ENCODE results near the gene NFKBIE.
A peak's percentile ranks its signal among the peaks of the same experiment; 100 is the strongest.
"Not testable (repeated sequence)": the region's sequence is repeated elsewhere in the genome, so short reads cannot be mapped to it uniquely, and the experiment has no call there.

NFKBIE gene

GRCh38 chr6:44234101-44235025 lies 31.0 kb downstream of the NFKBIE start:
- peak; percentile 80 for DNase-seq
- in situ Hi-C loops (cut with HindIII; ENCODE audit: low pct_ligation_motif_present, low pct_unique_long_range_greater_than_20kb, low sequenced_read_pairs): no loop called here

- no peak for DNase-seq
- in situ Hi-C loops (cut with HindIII; ENCODE audit: low pct_ligation_motif_present, low pct_unique_long_range_greater_than_20kb, low sequenced_read_pairs): no loop called here
Observed at GRCh38 chr6:44233567-44234100, 31.7 kb downstream of the NFKBIE start.

- in situ Hi-C loops (cut with HindIII; ENCODE audit: low pct_ligation_motif_present, low pct_unique_long_range_greater_than_20kb, low sequenced_read_pairs): no loop called here
Observed at GRCh38 chr6:44232676-44233566, 32.4 kb downstream of the NFKBIE start.

GRCh38 chr6:44231426-44231825 lies 33.9 kb downstream of the NFKBIE start:
- DNase-seq; in situ Hi-C loops (cut with HindIII; ENCODE audit: low pct_ligation_motif_present, low pct_unique_long_range_greater_than_20kb, low sequenced_read_pairs): not testable (repeated sequence)

More at GRCh38 chr6:44232676-44233566, 32.4 kb downstream of the NFKBIE start:
- DNase-seq: no peak

- in situ Hi-C loops (cut with HindIII; ENCODE audit: low pct_ligation_motif_present, low pct_unique_long_range_greater_than_20kb, low sequenced_read_pairs): no loop called here
- DNase-seq: no peak
Observed at GRCh38 chr6:44230034-44230675, 35.2 kb downstream of the NFKBIE start.

GRCh38 chr6:44229376-44230033 lies 35.8 kb downstream of the NFKBIE start:
- no peak for DNase-seq
- in situ Hi-C loops (cut with HindIII; ENCODE audit: low pct_ligation_motif_present, low pct_unique_long_range_greater_than_20kb, low sequenced_read_pairs): no loop called here

- in situ Hi-C loops (cut with HindIII; ENCODE audit: low pct_ligation_motif_present, low pct_unique_long_range_greater_than_20kb, low sequenced_read_pairs): no loop called here
- no peak for DNase-seq
Observed at GRCh38 chr6:44228836-44229235, 36.5 kb downstream of the NFKBIE start.

- in situ Hi-C loops (cut with HindIII; ENCODE audit: low pct_ligation_motif_present, low pct_unique_long_range_greater_than_20kb, low sequenced_read_pairs): no loop called here
- no peak for DNase-seq
Observed at GRCh38 chr6:44228433-44228832, 36.9 kb downstream of the NFKBIE start.

- in situ Hi-C loops (cut with HindIII; ENCODE audit: low pct_ligation_motif_present, low pct_unique_long_range_greater_than_20kb, low sequenced_read_pairs): no loop called here
- no peak for DNase-seq
Observed at GRCh38 chr6:44228031-44228430, 37.3 kb downstream of the NFKBIE start.

- in situ Hi-C loops (cut with HindIII; ENCODE audit: low pct_ligation_motif_present, low pct_unique_long_range_greater_than_20kb, low sequenced_read_pairs): no loop called here
- DNase-seq: no peak
Observed at GRCh38 chr6:44227148-44227793, 38.1 kb downstream of the NFKBIE start.

- no peak for DNase-seq
- in situ Hi-C loops (cut with HindIII; ENCODE audit: low pct_ligation_motif_present, low pct_unique_long_range_greater_than_20kb, low sequenced_read_pairs): no loop called here
Observed at GRCh38 chr6:44226368-44227147, 38.8 kb downstream of the NFKBIE start.

GRCh38 chr6:44225579-44226325 lies 39.6 kb downstream of the NFKBIE start:
- in situ Hi-C loops (cut with HindIII; ENCODE audit: low pct_ligation_motif_present, low pct_unique_long_range_greater_than_20kb, low sequenced_read_pairs): no loop called here
- DNase-seq: no peak

- no peak for DNase-seq
- in situ Hi-C loops (cut with HindIII; ENCODE audit: low pct_ligation_motif_present, low pct_unique_long_range_greater_than_20kb, low sequenced_read_pairs): no loop called here
Observed at GRCh38 chr6:44224965-44225305, 40.4 kb downstream of the NFKBIE start.

GRCh38 chr6:44224029-44224964 lies 41.1 kb downstream of the NFKBIE start:
- in situ Hi-C loops (cut with HindIII; ENCODE audit: low pct_ligation_motif_present, low pct_unique_long_range_greater_than_20kb, low sequenced_read_pairs): no loop called here
- peak; percentile 15 for DNase-seq

- in situ Hi-C loops (cut with HindIII; ENCODE audit: low pct_ligation_motif_present, low pct_unique_long_range_greater_than_20kb, low sequenced_read_pairs): no loop called here
- peak; percentile 72 for DNase-seq
Observed at GRCh38 chr6:44223319-44224028, 41.9 kb downstream of the NFKBIE start, which contains the start of gene SLC29A1. TSS of gene SLC29A1 (plus strand) at chr6:44223595. CDS start at chr6:44227314, 3,719 bp downstream.
